Testis (tissue), 2 donors: ENCODE data around the gene ODC1.

ENCODE experiments used
- CTCF ChIP-seq, 3 experiments: fragments of 450-650 bp in 2 of 3; fragments of 200-600 bp in 1 of 3; sonication (generic) in 1 of 3; IDR thresholded peaks; one replicate each; pipeline ENCODE4 v1.5.1; 2016 to 2019; ENCODE audit warnings: antibody characterized with exemption in 3 of 3, mild to moderate bottlenecking in 2 of 3, moderate library complexity in 1 of 3
- POLR2A ChIP-seq: fragments of 450-650 bp; IDR thresholded peaks from one replicate; pipeline ENCODE4 v1.6.1; 2017; ENCODE audit warnings: antibody characterized with exemption, mild to moderate bottlenecking, moderate library complexity

GRCh38 chr2:10422251-10422650 is 25.9 kb downstream of the ODC1 start:
- no peak for TF ChIP-seq POLR2A
- no peak for TF ChIP-seq CTCF (IDR thresholded peaks at IDR 0.05)
